ENCODE data around the gene FAM174B.

DNA sequence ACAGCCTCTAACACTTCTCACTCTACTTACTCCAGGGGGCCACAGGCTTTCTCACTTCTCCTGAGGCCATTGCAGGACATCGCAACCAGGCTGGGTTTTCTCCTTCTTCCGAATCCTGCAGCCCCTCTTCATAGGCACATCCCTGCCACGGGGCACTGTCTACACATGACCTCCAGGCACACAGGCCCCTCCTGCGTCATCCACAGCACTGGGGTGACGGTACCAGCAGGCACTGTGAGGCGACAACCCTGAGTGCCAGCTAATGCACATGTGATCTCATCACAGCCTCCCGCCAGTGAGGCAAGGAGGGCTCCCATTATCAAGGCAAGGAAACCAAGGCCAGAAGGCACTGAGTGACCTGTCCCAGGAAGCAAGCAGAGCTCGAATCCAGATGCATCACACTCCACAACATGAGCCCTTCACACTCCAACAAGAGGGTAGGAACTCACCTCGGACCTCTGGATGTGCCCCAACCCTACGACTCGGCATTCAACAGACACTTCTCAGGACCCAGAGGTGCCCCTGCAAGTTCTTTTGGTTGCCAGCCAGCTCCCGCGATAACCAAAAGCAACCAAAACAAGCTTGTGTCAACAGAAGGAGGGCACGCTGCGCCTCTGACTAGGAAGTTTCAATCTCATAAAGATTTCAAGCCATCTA, 16.7 kb downstream of the FAM174B start:
- TF ChIP-seq, protein P1, sequence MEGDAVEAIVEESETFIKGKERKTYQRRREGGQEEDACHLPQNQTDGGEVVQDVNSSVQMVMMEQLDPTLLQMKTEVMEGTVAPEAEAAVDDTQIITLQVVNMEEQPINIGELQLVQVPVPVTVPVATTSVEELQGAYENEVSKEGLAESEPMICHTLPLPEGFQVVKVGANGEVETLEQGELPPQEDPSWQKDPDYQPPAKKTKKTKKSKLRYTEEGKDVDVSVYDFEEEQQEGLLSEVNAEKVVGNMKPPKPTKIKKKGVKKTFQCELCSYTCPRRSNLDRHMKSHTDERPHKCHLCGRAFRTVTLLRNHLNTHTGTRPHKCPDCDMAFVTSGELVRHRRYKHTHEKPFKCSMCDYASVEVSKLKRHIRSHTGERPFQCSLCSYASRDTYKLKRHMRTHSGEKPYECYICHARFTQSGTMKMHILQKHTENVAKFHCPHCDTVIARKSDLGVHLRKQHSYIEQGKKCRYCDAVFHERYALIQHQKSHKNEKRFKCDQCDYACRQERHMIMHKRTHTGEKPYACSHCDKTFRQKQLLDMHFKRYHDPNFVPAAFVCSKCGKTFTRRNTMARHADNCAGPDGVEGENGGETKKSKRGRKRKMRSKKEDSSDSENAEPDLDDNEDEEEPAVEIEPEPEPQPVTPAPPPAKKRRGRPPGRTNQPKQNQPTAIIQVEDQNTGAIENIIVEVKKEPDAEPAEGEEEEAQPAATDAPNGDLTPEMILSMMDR (IDR thresholded peaks at IDR 0.05; ENCODE audit: low read depth, low read length, missing input control), result no peak
- TF ChIP-seq SP1 (IDR thresholded peaks at IDR 0.05) (no peak), TAF1 (conservative IDR thresholded peaks at IDR 0.05) (no peak), GABPA (IDR thresholded peaks at IDR 0.05 in 1 of 2, conservative IDR thresholded peaks at IDR 0.05 in 1 of 2) (no peak), EGR1 (IDR thresholded peaks at IDR 0.05; ENCODE audit: low read depth in 2 of 2) (no peak), YY1 (IDR thresholded peaks at IDR 0.05) (no peak), NR2F2 (IDR thresholded peaks at IDR 0.05) (no peak), HNF4A (conservative IDR thresholded peaks at IDR 0.05) (no peak), RXRA (IDR thresholded peaks at IDR 0.05) (no peak)
- TF ChIP-seq, protein P2, sequence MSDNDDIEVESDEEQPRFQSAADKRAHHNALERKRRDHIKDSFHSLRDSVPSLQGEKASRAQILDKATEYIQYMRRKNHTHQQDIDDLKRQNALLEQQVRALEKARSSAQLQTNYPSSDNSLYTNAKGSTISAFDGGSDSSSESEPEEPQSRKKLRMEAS (IDR thresholded peaks at IDR 0.05), result no peak
- TF ChIP-seq, protein P3, sequence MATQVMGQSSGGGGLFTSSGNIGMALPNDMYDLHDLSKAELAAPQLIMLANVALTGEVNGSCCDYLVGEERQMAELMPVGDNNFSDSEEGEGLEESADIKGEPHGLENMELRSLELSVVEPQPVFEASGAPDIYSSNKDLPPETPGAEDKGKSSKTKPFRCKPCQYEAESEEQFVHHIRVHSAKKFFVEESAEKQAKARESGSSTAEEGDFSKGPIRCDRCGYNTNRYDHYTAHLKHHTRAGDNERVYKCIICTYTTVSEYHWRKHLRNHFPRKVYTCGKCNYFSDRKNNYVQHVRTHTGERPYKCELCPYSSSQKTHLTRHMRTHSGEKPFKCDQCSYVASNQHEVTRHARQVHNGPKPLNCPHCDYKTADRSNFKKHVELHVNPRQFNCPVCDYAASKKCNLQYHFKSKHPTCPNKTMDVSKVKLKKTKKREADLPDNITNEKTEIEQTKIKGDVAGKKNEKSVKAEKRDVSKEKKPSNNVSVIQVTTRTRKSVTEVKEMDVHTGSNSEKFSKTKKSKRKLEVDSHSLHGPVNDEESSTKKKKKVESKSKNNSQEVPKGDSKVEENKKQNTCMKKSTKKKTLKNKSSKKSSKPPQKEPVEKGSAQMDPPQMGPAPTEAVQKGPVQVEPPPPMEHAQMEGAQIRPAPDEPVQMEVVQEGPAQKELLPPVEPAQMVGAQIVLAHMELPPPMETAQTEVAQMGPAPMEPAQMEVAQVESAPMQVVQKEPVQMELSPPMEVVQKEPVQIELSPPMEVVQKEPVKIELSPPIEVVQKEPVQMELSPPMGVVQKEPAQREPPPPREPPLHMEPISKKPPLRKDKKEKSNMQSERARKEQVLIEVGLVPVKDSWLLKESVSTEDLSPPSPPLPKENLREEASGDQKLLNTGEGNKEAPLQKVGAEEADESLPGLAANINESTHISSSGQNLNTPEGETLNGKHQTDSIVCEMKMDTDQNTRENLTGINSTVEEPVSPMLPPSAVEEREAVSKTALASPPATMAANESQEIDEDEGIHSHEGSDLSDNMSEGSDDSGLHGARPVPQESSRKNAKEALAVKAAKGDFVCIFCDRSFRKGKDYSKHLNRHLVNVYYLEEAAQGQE (IDR thresholded peaks at IDR 0.05), result no peak
- TF ChIP-seq, protein P4, sequence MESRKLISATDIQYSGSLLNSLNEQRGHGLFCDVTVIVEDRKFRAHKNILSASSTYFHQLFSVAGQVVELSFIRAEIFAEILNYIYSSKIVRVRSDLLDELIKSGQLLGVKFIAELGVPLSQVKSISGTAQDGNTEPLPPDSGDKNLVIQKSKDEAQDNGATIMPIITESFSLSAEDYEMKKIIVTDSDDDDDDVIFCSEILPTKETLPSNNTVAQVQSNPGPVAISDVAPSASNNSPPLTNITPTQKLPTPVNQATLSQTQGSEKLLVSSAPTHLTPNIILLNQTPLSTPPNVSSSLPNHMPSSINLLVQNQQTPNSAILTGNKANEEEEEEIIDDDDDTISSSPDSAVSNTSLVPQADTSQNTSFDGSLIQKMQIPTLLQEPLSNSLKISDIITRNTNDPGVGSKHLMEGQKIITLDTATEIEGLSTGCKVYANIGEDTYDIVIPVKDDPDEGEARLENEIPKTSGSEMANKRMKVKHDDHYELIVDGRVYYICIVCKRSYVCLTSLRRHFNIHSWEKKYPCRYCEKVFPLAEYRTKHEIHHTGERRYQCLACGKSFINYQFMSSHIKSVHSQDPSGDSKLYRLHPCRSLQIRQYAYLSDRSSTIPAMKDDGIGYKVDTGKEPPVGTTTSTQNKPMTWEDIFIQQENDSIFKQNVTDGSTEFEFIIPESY (IDR thresholded peaks at IDR 0.05), result no peak
- TF ChIP-seq, protein P5, sequence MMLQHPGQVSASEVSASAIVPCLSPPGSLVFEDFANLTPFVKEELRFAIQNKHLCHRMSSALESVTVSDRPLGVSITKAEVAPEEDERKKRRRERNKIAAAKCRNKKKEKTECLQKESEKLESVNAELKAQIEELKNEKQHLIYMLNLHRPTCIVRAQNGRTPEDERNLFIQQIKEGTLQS (IDR thresholded peaks at IDR 0.05), result no peak

Measured in liver (tissue), 3 donors.